ENCODE results near the gene CPA4.

CPA4 gene

GRCh38 chr7:130366564-130366963 lies 73.6 kb downstream of the CPA4 start:
- no peak for DNase-seq

DNA sequence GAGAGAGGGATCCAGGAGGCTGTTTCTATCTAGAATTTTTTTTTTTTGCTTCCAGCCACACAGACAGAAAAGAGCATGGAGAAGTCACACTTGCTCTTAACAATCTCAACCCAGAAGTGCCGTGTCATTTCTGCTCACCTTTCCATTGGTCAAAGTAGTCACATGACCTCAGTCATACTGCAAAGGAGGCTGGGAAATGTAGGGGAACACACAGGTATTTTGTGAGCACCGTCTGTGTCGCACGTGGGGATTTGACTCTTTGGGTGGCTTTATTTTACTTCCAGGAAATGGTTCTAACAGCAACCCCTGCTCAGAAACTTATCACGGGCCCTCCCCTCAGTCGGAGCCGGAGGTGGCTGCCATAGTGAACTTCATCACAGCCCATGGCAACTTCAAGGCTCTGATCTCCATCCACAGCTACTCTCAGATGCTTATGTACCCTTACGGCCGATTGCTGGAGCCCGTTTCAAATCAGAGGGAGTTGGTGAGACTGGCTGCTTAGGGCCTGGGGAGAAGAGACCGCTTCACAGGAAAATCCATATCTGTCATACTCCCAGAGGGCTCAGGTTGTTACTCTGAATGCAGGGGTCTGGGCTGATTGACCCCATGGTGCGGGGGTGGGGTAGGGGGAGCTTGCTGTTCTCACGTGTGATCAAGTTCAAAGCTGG lies 74.3 kb downstream of the CPA4 start:
- DNase-seq, result no peak

GRCh38 chr7:130367836-130368746 lies 75.1 kb downstream of the CPA4 start:
- no peak for DNase-seq

GRCh38 chr7:130369110-130369711 lies 76.2 kb downstream of the CPA4 start:
- no peak for DNase-seq

DNA sequence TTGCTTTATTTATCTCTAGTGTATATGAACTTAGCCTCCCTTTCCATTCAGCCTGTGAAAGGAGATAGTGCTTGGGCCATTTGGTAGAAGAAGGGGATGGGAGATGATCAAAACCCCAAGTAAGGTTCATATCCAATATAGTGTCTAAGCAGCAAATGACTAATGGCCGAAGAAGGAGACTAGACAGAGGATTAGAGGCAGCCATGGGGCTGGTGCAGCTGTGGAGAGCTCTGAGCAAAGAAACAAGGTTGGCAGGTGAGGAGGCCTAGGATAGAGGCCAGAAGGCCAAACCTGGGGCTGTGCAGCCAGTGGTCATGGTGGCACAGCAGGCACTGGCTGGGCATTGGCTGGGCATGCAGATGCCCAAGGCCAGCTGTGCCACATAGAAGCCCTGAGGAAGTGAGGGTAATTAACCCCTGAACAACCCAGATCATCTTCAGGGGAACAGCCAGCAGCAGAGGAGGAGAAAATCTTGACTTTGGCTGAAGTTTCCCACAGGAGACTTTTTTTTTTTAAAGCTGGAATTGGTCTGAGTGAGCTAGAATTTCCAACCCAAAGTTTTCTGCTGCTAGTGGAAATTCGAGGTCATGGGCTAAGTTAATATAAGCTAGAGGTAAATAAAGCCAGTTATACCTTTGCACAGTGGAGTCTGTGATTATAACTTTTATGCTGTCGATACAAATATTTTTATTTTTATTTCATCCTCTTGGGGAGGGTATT lies 77.0 kb downstream of the CPA4 start:
- no peak for DNase-seq

DNA sequence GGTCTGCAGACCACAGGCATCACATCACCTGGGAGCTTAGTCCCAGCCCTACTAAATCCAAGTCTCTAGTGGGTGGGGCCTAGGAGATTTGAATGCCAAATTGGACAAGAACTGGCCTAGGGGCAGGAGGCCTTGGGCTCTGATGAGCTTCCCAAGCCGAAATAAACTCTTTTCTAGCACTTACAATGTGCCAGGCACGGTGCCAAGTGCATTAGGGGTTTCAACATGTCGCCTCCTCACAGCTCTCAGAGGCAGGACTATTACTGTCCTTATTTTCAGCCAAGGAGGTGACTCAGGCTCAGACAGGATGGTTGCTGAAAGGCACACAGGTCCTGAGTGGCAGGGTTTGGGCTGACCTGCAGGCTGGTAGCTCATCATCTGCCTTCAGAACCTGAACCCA lies 78.1 kb downstream of the CPA4 start:
- no peak for DNase-seq

DNA sequence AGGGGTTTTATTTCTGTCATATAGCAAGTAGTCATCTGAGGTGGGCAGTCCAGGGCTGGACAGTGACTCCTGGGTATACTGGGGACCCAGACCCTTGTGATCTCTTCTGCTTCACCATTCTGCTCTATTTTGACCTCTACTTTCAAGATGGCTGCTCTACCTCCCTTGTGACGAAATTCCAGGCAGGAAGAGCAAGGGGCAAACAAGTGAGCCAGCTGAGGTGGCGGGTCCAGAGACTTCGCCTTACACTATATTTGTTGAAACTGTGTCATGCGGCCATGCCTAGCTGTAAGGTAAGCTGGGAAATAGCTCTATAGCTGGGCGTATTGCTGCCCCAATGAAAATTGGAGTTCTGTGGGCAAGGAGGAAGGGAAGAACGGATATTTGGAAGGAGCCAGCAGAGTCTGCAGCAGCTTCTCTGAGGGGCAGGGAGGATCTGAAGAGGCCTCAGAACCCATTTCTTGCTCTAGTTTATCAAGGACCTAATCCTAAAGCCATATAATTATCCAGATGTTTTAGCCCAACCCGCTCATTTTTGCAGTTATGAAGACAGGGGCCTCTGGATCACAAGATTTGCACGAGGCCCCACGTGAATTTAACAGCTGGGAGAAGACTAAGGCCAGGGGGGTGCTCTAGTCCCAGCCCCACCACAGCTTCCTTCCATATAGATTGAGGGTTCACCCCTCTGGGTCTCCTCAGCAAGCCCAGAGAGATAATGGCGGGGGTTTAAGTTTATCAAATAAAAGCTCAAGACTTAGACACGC lies 79.6 kb downstream of the CPA4 start:
- no peak for DNase-seq

All from NCI-H2227 treated with DMSO at 0.1 percent for 48 hours (cell line).